Motor neuron (in vitro differentiated cells): Measurements from ENCODE around the gene NR1H2. TPM values are rescaled to one million over a fixed set of nuclear protein-coding genes. Genes with fewer than 3 reads are reported as not detected.

Experiments used
- ATAC-seq, 8 experiments: fragments of 200-7000 bp; cut with Tn5 transposase; replicated peaks in 6 of 8; 2 replicates each; pipeline ENCODE4 v1.8.0; 2021; ENCODE audit warnings: mild to moderate bottlenecking in 8 of 8, moderate library complexity in 8 of 8
- H3K27ac ChIP-seq, 2 donors: fragments of 250-450 bp; sonication (Bioruptor Pico); 2 replicates each; pipeline ENCODE4 v1.9.0; 2021; ENCODE audit warnings: antibody characterized with exemption in 2 of 2, mild to moderate bottlenecking in 2 of 2, moderate library complexity in 1 of 2
- H3K4me1 ChIP-seq, 2 donors: fragments of 250-450 bp; sonication (Bioruptor Pico); replicated peaks in 1 of 2; 2 replicates each; pipeline ENCODE4 v1.6.1; 2021; ENCODE audit warnings: antibody characterized with exemption in 2 of 2, mild to moderate bottlenecking in 2 of 2, moderate library complexity in 1 of 2
- H3K4me3 ChIP-seq, 5 donors: fragments of 250-450 bp; sonication (Bioruptor Pico); 2 replicates each; pipeline ENCODE4 v1.9.0; 2021; ENCODE audit warnings: antibody characterized with exemption in 5 of 5, mild to moderate bottlenecking in 5 of 5, moderate library complexity in 4 of 5
- WGBS, 10 experiments: fragments of 450-650 bp; shearing (Covaris generic); methylation state at CpG; one replicate each; pipeline ENCODE4 v1.0.0; 2022; 5-methylcytosine and 5-hydroxymethylcytosine counted together
- in situ Hi-C, 9 experiments: fragments of 400-800 bp; cut with MboI; loops; one replicate each; pipeline ENCODE4 v1.15.0; 2021; ENCODE audit warnings: low sequenced_read_pairs in 9 of 9, low pct_unique_long_range_greater_than_20kb in 2 of 9; ENCODE audit not compliant: unreplicated experiment in 9 of 9
- total RNA-seq, 8 experiments: library from RNA; unstranded; fragments of 300-600 nt; gene quantifications; 2 replicates each; pipeline versions ENCODE4 v1.2.3 to v1.2.4, GENCODE V29; 2022

The NR1H2 gene
- total RNA-seq, 8 experiments from 2014 or later: 13.5 to 71.4 (median 30.6) TPM

DNA sequence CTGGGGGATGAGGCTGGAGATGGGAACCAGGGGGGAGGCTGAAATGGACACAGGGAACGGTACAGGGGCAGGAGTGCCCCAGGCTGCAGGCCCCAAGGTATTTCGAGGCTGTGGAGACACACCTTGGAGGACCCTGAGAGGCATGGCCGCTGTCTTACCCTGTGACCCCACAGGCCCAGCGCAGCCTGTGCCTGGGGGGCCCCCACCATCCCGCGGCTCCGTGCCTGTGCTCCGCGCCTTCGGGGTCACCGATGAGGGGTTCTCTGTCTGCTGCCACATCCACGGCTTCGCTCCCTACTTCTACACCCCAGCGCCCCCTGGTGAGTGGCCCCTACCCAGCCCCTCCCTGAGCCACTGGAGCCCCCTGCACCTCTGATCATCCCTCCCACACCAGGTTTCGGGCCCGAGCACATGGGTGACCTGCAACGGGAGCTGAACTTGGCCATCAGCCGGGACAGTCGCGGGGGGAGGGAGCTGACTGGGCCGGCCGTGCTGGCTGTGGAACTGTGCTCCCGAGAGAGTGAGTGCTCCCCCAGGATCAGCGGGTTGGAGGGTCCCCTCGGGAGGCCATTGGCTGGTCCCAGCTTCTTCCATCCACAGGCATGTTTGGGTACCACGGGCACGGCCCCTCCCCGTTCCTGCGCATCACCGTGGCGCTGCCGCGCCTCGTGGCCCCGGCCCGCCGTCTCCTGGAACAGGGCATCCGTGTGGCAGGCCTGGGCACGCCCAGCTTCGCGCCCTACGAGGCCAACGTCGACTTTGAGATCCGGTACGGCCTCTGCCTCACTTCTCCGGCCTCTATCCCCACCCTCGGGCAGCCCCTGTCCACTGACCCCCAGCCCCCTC lies 25.6 kb downstream of the NR1H2 start:
- in situ Hi-C loops: no loop called here
- H3K27ac ChIP-seq: no peak overlapping the region
- no peaks in the 10 kb centered on the region for H3K4me1 ChIP-seq
- ATAC-seq: peak in 1 of 8 experiments; percentile 15
- 80 to 100% methylated on average over 1 of the region's 48 CpGs; no CpG with 5 or more reads in 8 of the 10 experiments for WGBS, 10 experiments
- H3K4me3 ChIP-seq: no peak overlapping the region

GRCh38 chr19:50402544-50403301 lies 26.5 kb downstream of the NR1H2 start:
- no peak overlapping the region for H3K4me3 ChIP-seq
- no peaks in the 10 kb centered on the region for H3K4me1 ChIP-seq
- no peak overlapping the region for H3K27ac ChIP-seq
- ATAC-seq: peak in 1 of 8 experiments; percentile 6
- in situ Hi-C loops: no loop called here
- 93 to 100% (median 98%) methylated on average over 3 to 12 of the region's 41 CpGs; no CpG with 5 or more reads in 6 of the 10 experiments for WGBS, 10 experiments

DNA sequence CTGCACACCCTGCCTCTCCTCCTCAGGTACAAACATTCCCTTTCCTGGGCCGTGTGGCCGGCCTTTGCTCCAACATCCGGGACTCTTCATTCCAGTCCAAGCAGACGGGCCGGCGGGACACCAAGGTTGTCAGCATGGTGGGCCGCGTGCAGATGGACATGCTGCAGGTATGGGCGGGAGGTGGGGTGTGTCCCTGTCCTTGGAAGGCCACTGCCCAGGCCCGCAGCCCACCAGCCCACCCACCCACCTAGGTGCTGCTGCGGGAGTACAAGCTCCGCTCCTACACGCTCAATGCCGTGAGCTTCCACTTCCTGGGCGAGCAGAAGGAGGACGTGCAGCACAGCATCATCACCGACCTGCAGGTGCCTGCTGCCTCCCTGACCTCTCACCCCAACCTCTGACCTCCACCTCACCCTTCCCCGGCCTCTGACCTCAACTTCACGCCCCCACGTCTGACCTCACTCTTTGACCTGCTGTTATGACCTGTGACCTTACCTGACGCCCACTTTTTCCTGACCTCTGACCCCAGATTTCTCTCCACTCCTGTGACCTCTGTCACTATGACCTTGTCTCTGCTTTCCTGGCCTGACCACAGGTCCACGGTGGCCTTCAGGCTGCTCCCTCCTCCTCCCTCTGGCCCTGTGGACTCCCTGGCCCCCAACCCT lies 30.0 kb downstream of the NR1H2 start:
- no peak for ATAC-seq
- Histone ChIP-seq H3K4me1 (no peaks in the 10 kb centered on the region), H3K4me3 (no peak overlapping the region), H3K27ac (no peak overlapping the region)
- 100% methylated on average over 1 to 3 of the region's 22 CpGs; no CpG with 5 or more reads in 7 of the 10 experiments for WGBS, 10 experiments
- in situ Hi-C loops: no loop called here

GRCh38 chr19:50406829-50407228 lies 30.6 kb downstream of the NR1H2 start:
- ATAC-seq: no peak
- H3K4me1 ChIP-seq: no peaks in the 10 kb centered on the region
- no CpG with 5 or more reads among the region's 19 CpGs for WGBS, 10 experiments
- H3K4me3 ChIP-seq: no peak overlapping the region
- in situ Hi-C loops: no loop called here
- no peak overlapping the region for H3K27ac ChIP-seq

GRCh38 chr19:50409347-50409746 lies 33.1 kb downstream of the NR1H2 start:
- no peak for ATAC-seq
- Histone ChIP-seq H3K27ac (no peak overlapping the region), H3K4me3 (no peak overlapping the region), H3K4me1 (no peaks in the 10 kb centered on the region)
- 80 to 100% (median 95%) methylated on average over 1 to 7 of the region's 17 CpGs; no CpG with 5 or more reads in 6 of the 10 experiments for WGBS, 10 experiments
- in situ Hi-C loops: no loop called here

DNA sequence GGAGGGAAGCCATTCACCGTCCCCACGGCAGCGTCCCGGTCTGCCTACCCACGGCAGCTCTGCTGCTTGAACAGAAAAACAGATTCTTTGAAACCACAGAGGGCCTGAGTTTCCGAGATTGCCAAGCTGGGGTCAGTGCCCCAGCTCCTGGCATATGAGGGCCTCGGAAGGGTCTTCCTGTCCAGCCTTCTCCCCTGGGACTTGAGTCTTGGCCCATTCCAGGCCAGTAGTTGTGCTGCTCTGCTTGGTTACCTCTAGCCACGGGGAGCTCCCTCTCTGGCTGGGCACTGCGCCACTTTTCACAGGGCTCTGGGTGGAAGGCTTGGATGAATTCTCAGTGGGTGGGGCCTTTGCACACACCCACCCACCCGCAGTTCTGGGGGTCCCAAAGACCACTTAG lies 33.9 kb downstream of the NR1H2 start:
- Histone ChIP-seq H3K4me3 (no peak overlapping the region), H3K27ac (no peak overlapping the region), H3K4me1 (no peaks in the 10 kb centered on the region)
- no peak for ATAC-seq
- WGBS, 10 experiments: 91 to 100% (median 96%) methylated on average over 1 to 10 of the region's 10 CpGs; no CpG with 5 or more reads in 6 of the 10 experiments
- in situ Hi-C loops: no loop called here

- Histone ChIP-seq H3K4me1 (no peaks in the 10 kb centered on the region), H3K4me3 (no peak overlapping the region), H3K27ac (no peak overlapping the region)
- WGBS, 10 experiments: 80 to 100% (median 92%) methylated on average over 1 to 2 of the region's 2 CpGs; no CpG with 5 or more reads in 5 of the 10 experiments
- ATAC-seq: no peak
- in situ Hi-C loops: no loop called here
Observed at GRCh38 chr19:50412419-50412818, 36.2 kb downstream of the NR1H2 start.

DNA sequence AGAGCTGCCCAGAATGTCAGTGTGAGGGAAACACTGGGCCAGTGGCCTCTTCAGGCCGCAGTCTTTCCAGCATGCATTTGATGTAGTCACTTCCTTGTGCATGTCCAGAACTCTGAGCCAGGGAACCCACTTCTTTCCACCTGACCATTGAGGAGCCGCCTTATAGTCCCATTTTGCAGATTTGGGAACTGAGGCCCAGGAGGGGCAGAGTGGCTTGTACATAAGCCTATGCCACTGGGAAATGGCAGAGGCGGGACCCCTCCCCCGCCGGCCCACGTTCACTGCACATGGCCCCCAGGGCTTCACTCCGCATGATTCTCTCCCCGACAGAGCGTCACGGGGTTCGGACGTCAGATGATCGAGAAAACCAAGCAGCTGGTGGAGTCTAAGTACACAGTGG lies 36.8 kb downstream of the NR1H2 start:
- no peak for ATAC-seq
- no peak overlapping the region for H3K27ac ChIP-seq
- no peak overlapping the region for H3K4me3 ChIP-seq
- in situ Hi-C loops: no loop called here
- no peaks in the 10 kb centered on the region for H3K4me1 ChIP-seq
- WGBS, 10 experiments: 90% methylated on average over 4 of the region's 13 CpGs; no CpG with 5 or more reads in 9 of the 10 experiments

DNA sequence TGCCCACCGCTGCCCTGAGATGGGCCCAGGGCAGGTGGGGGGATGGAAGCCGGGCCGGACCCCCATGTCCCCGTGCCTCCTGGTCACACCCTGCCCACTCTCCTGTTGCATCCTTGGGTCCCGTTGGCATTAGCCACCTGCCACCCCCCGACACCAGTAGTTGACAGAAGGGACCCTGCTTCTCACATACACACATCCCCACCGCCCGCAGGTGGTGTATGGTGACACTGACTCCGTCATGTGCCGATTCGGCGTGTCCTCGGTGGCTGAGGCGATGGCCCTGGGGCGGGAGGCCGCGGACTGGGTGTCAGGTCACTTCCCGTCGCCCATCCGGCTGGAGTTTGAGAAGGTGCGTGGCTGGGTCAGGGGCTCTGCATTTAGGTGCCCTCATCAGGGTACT lies 37.3 kb downstream of the NR1H2 start:
- no peak for ATAC-seq
- WGBS, 10 experiments: 96 to 100% (median 100%) methylated on average over 1 to 13 of the region's 21 CpGs; no CpG with 5 or more reads in 6 of the 10 experiments

GRCh38 chr19:50414864-50415660 lies 38.8 kb downstream of the NR1H2 start:
- 60 to 100% (median 78%) methylated on average over 1 to 19 of the region's 37 CpGs; no CpG with 5 or more reads in 7 of the 10 experiments for WGBS, 10 experiments
- in situ Hi-C loops: no loop called here
- H3K4me1 ChIP-seq: peaks cover 0 to 6% of the 10 kb centered on the region in 2 donors
- peak; percentile 76 to 97 (median 82) for ATAC-seq
- H3K4me3 ChIP-seq: no peak overlapping the region
- H3K27ac ChIP-seq: no peak overlapping the region

More for the DNA sequence above, 37.3 kb downstream of the NR1H2 start:
- no peak overlapping the region for H3K4me3 ChIP-seq
- H3K4me1 ChIP-seq: peaks cover 0 to under 1% of the 10 kb centered on the region in 2 donors
- no peak overlapping the region for H3K27ac ChIP-seq
- in situ Hi-C loops: no loop called here

DNA sequence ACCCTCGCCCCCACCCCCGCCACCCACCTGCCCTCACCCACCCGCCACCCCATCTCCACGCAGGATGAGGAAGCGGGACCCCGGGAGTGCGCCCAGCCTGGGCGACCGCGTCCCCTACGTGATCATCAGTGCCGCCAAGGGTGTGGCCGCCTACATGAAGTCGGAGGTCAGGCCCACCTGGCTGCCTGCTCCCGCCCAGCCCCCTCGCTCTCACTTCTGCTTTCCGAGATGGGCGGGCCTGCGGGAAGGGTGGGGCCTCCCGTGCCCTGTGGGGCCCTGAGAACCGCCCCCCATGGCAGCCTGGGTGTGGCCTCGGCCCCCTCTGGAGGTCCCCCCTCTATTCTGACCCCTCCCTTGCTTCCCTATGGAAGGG lies 39.4 kb downstream of the NR1H2 start:
- Histone ChIP-seq H3K4me3 (no peak overlapping the region), H3K27ac (no peak overlapping the region), H3K4me1 (peaks cover 0 to 6% of the 10 kb centered on the region in 2 donors)
- no CpG with 5 or more reads among the region's 22 CpGs for WGBS, 10 experiments
- in situ Hi-C loops: no loop called here
- ATAC-seq: no peak
